ENCODE results near the gene PMAIP1.

PMAIP1 gene

DNA sequence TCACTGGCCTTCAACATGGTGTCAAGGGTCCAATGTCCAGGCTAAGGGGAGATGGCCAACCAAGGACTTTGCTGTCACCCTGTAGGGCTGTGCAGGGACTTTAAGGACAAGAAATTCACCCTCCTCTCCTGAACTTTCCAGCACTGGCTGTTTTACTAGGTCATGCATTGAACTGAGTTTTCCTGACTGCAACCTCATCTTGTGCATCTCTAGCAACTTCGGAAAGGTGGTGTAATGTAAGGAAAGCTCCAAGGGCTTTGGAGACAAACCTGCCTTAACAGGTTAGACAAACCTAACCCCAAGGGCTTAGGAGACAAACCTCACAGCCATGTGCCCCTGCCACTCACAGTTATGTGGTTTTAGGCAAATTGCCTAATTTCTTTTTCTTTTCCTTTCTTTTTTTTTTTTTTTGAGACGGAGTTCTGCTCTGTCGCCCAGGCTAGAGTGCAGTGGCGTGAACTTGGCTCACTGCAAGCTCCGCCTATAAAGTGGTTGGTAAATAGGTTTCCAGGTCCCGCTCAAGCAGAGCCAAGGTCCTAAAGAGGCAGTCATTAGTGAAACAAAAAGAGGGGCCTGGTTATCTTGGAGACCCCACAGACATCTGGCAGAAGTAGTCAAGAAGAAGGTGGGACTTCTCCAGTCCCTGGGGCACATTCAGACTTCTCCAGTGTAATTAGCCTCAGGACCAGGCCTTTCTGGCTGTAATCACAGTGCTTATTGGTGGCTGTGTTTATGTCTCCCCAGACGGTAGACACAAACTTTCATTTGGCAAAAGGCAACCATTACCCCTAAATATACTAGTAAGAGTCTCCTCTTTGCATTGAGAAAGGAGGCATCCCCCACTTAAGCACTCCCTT, 37.6 kb upstream of the PMAIP1 start:
- POLR2A ChIA-PET: no interaction called here
- Histone ChIP-seq H3K4me1 (ENCODE audit: control extremely low read depth in 1 of 4, control insufficient read depth in 4 of 4, insufficient read depth in 4 of 4, low read length in 3 of 4) (peaks cover 0 to 12% (median 4%) of the 10 kb centered on the region in 4 experiments), H3K27me3 (replicated peaks in 2 of 5; ENCODE audit: control insufficient read depth in 4 of 5, insufficient read depth in 5 of 5, low read length in 4 of 5) (no peaks in the 10 kb centered on the region), H3K36me3 (ENCODE audit: control insufficient read depth in 4 of 4, insufficient read depth in 4 of 4, low read length in 3 of 4) (no peaks in the 10 kb centered on the region), H3K9me3 (ENCODE audit: control extremely low read depth in 1 of 5, control insufficient read depth in 4 of 5, insufficient read depth in 2 of 5, low read depth in 1 of 5, low read length in 4 of 5) (peaks cover 0 to 2% (median 0%) of the 10 kb centered on the region in 5 experiments), H3K4me3 (ENCODE audit: control insufficient read depth in 1 of 7, extremely low read depth in 1 of 7, insufficient read depth in 4 of 7, low read depth in 2 of 7, low read length in 6 of 7) (no peak overlapping the region), H3K27ac (ENCODE audit: insufficient read depth in 1 of 2, low read depth in 1 of 2, low read length in 2 of 2, poor library complexity in 1 of 2, severe bottlenecking in 2 of 2) (no peak overlapping the region)
- no peak for DNase-seq
- CTCF ChIA-PET: interaction anchor here (1.4 kb wide), 1 partner anchor 14 kb away, joined by 4 read pairs; no protein-coding TSS in a partner anchor
- WGBS (ENCODE audit: insufficient coverage): 72% methylated on average over 5 of the region's 7 CpGs

DNA sequence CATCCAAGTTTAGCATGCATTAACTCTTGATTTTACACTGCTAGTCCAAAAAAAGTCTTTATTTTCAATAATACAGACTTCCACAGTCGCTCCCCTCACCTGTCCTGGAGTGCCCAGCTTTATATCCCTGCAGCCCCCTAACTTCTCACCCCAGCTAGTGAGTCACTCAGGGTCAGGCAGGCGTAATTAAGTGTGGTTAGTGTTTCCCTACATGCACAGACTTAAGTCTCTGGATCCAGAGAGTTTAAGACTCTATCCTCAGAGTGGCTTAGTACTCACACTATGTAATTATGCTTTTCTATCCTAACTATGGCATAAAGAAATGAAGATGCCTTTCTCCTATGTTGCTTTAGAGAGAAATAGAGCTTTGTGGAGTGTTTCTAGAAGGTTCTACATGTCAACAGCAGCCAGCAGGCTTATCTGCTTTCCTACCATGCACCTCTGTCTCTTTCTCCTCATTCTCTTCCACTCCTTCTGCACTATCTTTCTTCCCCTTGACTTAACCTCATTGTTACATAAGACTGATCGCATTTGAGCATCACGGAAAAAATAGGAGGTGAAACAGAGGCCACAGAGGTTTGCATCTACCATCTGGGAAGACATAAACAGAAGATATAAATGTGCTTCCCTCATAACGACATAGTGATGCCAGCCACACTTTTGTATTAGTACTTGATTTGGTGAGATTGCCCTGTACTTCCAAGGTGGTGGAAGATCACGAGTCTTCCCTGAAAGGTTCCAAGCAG, 34.4 kb upstream of the PMAIP1 start:
- ChIA-PET CTCF (interaction anchor here (1.2 kb wide), 1 partner anchor 17 kb away, joined by 6 read pairs; no protein-coding TSS in a partner anchor), POLR2A (interaction anchor here (0.6 kb wide), 1 partner anchor 35 kb away, joined by 3 read pairs; no protein-coding TSS in a partner anchor)

DNA sequence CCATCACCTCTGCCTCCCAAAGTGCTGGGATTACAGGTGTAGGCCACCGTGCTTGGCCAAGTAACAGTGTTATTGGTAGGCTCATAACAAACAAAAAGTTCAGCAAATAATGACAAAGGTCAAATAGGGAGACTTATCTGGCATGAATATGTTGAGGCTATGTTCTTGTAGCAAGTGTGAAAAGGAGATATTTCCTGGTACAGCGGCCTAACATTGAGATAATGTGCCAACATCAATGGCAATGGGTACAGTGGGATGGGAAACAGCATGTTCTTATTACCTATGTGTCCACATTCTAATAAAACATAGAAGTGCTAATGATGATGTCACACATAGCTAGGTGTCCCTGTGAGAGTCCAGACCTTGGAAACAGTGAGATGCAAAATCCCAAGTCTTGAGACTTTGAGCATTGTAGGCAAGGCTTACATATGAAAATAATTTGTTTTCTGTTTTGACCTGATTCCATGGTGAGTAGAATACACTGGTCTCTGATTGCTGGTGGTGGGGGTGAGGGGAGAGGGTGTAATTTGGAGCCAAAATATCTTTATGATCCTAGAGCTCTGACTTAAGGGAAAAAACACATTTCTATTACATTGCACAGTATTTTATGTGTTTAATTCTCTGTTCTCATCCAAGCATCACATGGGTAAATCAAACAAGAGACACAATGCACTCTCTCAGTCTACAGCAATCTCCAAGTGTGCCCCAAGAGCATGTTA, 33.1 kb upstream of the PMAIP1 start:
- WGBS (ENCODE audit: insufficient coverage): no CpG with 5 or more reads among the region's 2 CpGs
- H3K36me3 ChIP-seq (ENCODE audit: control insufficient read depth in 4 of 4, insufficient read depth in 4 of 4, low read length in 3 of 4): no peaks in the 10 kb centered on the region
- H3K27ac ChIP-seq (ENCODE audit: insufficient read depth in 1 of 2, low read depth in 1 of 2, low read length in 2 of 2, poor library complexity in 1 of 2, severe bottlenecking in 2 of 2): no peak overlapping the region
- H3K4me3 ChIP-seq (ENCODE audit: control insufficient read depth in 1 of 7, extremely low read depth in 1 of 7, insufficient read depth in 4 of 7, low read depth in 2 of 7, low read length in 6 of 7): no peak overlapping the region
- ChIA-PET POLR2A (no interaction called here), CTCF (no interaction called here)
- peaks cover 0 to 2% (median 0%) of the 10 kb centered on the region in 5 experiments for H3K9me3 ChIP-seq (ENCODE audit: control extremely low read depth in 1 of 5, control insufficient read depth in 4 of 5, insufficient read depth in 2 of 5, low read depth in 1 of 5, low read length in 4 of 5)
- no peak for DNase-seq
- no peaks in the 10 kb centered on the region for H3K27me3 ChIP-seq (replicated peaks in 2 of 5; ENCODE audit: control insufficient read depth in 4 of 5, insufficient read depth in 5 of 5, low read length in 4 of 5)
- peaks cover 0 to 10% (median 1%) of the 10 kb centered on the region in 4 experiments for H3K4me1 ChIP-seq (ENCODE audit: control extremely low read depth in 1 of 4, control insufficient read depth in 4 of 4, insufficient read depth in 4 of 4, low read length in 3 of 4)

More for the DNA sequence above, 34.4 kb upstream of the PMAIP1 start:
- no peaks in the 10 kb centered on the region for H3K27me3 ChIP-seq (replicated peaks in 2 of 5; ENCODE audit: control insufficient read depth in 4 of 5, insufficient read depth in 5 of 5, low read length in 4 of 5)
- no peaks in the 10 kb centered on the region for H3K36me3 ChIP-seq (ENCODE audit: control insufficient read depth in 4 of 4, insufficient read depth in 4 of 4, low read length in 3 of 4)
- WGBS (ENCODE audit: insufficient coverage): 79% methylated on average over 2 of the region's 6 CpGs
- H3K27ac ChIP-seq (ENCODE audit: insufficient read depth in 1 of 2, low read depth in 1 of 2, low read length in 2 of 2, poor library complexity in 1 of 2, severe bottlenecking in 2 of 2): no peak overlapping the region
- H3K4me1 ChIP-seq (ENCODE audit: control extremely low read depth in 1 of 4, control insufficient read depth in 4 of 4, insufficient read depth in 4 of 4, low read length in 3 of 4): peaks cover 0 to 12% (median 2%) of the 10 kb centered on the region in 4 experiments
- peaks cover 0 to 2% (median 0%) of the 10 kb centered on the region in 5 experiments for H3K9me3 ChIP-seq (ENCODE audit: control extremely low read depth in 1 of 5, control insufficient read depth in 4 of 5, insufficient read depth in 2 of 5, low read depth in 1 of 5, low read length in 4 of 5)
- DNase-seq: no peak
- no peak overlapping the region for H3K4me3 ChIP-seq (ENCODE audit: control insufficient read depth in 1 of 7, extremely low read depth in 1 of 7, insufficient read depth in 4 of 7, low read depth in 2 of 7, low read length in 6 of 7)

DNA sequence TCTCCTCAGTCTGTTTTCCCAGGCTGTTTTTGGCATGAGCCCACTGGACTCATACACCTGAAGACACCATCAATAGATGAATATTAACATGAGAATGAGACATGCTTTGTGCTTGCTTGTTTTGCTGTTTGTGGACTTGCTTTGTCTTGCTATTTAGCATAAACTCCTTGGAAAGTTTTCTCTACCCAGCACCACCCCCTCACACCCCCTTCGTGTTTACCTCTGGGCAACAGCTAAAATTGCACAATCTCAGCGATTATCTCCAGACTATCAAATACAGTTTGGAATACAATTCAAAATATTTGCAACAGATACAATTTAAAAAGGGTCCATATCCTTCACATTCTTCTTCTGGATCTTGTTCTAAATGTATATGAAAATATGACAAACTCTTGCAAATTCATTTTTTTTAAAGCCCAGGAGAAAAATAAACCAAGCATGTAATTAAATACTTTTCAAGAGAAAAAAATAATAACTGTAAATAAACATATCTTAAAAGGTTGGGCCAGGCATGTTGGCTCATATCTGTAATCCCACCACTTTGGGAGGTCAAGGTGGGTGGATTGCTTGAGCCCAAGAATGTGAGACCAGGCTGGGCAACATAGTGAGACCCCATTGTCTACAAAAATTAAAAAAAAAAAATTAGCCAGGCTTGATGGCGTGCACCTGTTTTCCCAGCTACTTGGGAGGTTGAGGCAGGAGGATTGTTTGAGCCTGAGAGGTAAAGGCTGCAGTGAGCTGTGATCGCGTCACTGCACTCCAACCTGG, 32.3 kb upstream of the PMAIP1 start:
- H3K36me3 ChIP-seq (ENCODE audit: control insufficient read depth in 4 of 4, insufficient read depth in 4 of 4, low read length in 3 of 4): no peaks in the 10 kb centered on the region
- H3K9me3 ChIP-seq (ENCODE audit: control extremely low read depth in 1 of 5, control insufficient read depth in 4 of 5, insufficient read depth in 2 of 5, low read depth in 1 of 5, low read length in 4 of 5): no peaks in the 10 kb centered on the region
- no peak overlapping the region for H3K4me3 ChIP-seq (ENCODE audit: control insufficient read depth in 1 of 7, extremely low read depth in 1 of 7, insufficient read depth in 4 of 7, low read depth in 2 of 7, low read length in 6 of 7)
- H3K27me3 ChIP-seq (replicated peaks in 2 of 5; ENCODE audit: control insufficient read depth in 4 of 5, insufficient read depth in 5 of 5, low read length in 4 of 5): no peaks in the 10 kb centered on the region
- H3K4me1 ChIP-seq (ENCODE audit: control extremely low read depth in 1 of 4, control insufficient read depth in 4 of 4, insufficient read depth in 4 of 4, low read length in 3 of 4): peaks cover 0 to 2% (median 0%) of the 10 kb centered on the region in 4 experiments
- POLR2A ChIA-PET: no interaction called here
- no peak for DNase-seq
- WGBS (ENCODE audit: insufficient coverage): 92% methylated on average over 3 of the region's 5 CpGs
- no peak overlapping the region for H3K27ac ChIP-seq (ENCODE audit: insufficient read depth in 1 of 2, low read depth in 1 of 2, low read length in 2 of 2, poor library complexity in 1 of 2, severe bottlenecking in 2 of 2)
- CTCF ChIA-PET: interaction anchor here (1.2 kb wide), 1 partner anchor 8 kb away, joined by 3 read pairs; no protein-coding TSS in a partner anchor

DNA sequence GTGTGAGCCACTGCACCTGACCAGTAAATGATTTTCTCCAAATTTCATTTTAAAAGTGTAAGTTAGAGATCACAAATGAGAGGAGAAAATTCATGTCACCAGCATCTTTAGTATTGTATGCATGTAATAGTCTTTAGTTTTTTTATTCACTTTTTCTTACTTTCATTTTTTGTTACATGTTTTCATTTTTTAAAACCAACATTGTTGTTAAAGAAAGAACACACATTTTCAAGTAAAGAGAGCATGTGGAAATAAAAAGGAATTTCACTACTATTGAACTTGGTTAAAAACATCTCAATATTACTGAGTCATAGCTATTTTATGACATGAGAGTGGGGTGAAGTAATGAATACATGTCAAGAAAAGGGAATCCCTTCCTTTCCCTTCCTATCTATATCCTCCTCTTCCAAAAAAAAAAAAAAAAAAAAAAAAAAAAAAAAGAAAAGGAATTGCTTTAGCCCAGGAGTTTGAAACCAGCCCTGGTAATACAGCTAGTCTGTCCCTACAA, 29.1 kb upstream of the PMAIP1 start:
- CTCF ChIA-PET: interaction anchor here (0.7 kb wide), 1 partner anchor 1173 kb away, joined by 4 read pairs; no protein-coding TSS in a partner anchor
- H3K27me3 ChIP-seq (replicated peaks in 2 of 5; ENCODE audit: control insufficient read depth in 4 of 5, insufficient read depth in 5 of 5, low read length in 4 of 5): no peaks in the 10 kb centered on the region
- no peak for DNase-seq
- H3K36me3 ChIP-seq (ENCODE audit: control insufficient read depth in 4 of 4, insufficient read depth in 4 of 4, low read length in 3 of 4): no peaks in the 10 kb centered on the region
- H3K4me3 ChIP-seq (ENCODE audit: control insufficient read depth in 1 of 7, extremely low read depth in 1 of 7, insufficient read depth in 4 of 7, low read depth in 2 of 7, low read length in 6 of 7): no peak overlapping the region
- POLR2A ChIA-PET: no interaction called here
- no peaks in the 10 kb centered on the region for H3K9me3 ChIP-seq (ENCODE audit: control extremely low read depth in 1 of 5, control insufficient read depth in 4 of 5, insufficient read depth in 2 of 5, low read depth in 1 of 5, low read length in 4 of 5)
- no peak overlapping the region for H3K27ac ChIP-seq (ENCODE audit: insufficient read depth in 1 of 2, low read depth in 1 of 2, low read length in 2 of 2, poor library complexity in 1 of 2, severe bottlenecking in 2 of 2)
- peaks cover 0 to 3% (median 1%) of the 10 kb centered on the region in 4 experiments for H3K4me1 ChIP-seq (ENCODE audit: control extremely low read depth in 1 of 4, control insufficient read depth in 4 of 4, insufficient read depth in 4 of 4, low read length in 3 of 4)

DNA sequence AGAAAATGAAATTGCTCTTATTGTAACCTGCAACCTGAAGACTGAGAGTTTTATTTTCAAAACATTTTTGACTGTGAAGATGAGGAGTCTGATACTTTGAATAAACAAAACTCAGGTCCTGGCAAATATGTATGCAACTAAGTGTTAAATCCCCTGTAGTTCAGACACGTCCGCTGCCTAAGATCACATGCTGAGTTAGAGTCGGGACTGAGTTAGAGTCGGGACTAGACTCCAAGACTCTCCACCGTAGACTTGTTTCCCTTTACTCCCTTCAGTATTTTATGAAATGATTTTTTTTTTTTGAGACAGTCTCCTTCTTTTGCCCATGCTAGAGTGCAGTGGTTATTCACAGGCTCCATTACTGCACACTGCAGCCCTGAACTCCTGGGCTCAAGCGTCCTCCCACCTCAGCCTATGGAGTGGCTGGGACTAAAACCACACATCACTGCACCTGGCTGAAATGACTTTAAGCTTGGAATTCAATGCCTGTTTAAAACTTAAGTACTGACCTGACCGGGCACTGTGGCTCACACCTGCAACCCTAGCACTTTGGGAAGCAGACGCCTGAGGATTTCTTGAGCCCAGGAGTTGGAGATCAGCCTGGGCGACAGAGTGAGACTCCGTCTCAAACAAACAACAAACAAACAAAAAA, 28.0 kb upstream of the PMAIP1 start:
- ChIA-PET CTCF (no interaction called here), POLR2A (no interaction called here)
- no peaks in the 10 kb centered on the region for H3K9me3 ChIP-seq (ENCODE audit: control extremely low read depth in 1 of 5, control insufficient read depth in 4 of 5, insufficient read depth in 2 of 5, low read depth in 1 of 5, low read length in 4 of 5)
- 98% methylated on average over 6 of the region's 10 CpGs for WGBS (ENCODE audit: insufficient coverage)
- H3K4me1 ChIP-seq (ENCODE audit: control extremely low read depth in 1 of 4, control insufficient read depth in 4 of 4, insufficient read depth in 4 of 4, low read length in 3 of 4): peaks cover 0 to 10% (median 4%) of the 10 kb centered on the region in 4 experiments
- no peaks in the 10 kb centered on the region for H3K36me3 ChIP-seq (ENCODE audit: control insufficient read depth in 4 of 4, insufficient read depth in 4 of 4, low read length in 3 of 4)
- H3K4me3 ChIP-seq (ENCODE audit: control insufficient read depth in 1 of 7, extremely low read depth in 1 of 7, insufficient read depth in 4 of 7, low read depth in 2 of 7, low read length in 6 of 7): no peak overlapping the region
- DNase-seq: no peak
- H3K27me3 ChIP-seq (replicated peaks in 2 of 5; ENCODE audit: control insufficient read depth in 4 of 5, insufficient read depth in 5 of 5, low read length in 4 of 5): no peaks in the 10 kb centered on the region
- H3K27ac ChIP-seq (ENCODE audit: insufficient read depth in 1 of 2, low read depth in 1 of 2, low read length in 2 of 2, poor library complexity in 1 of 2, severe bottlenecking in 2 of 2): no peak overlapping the region
